Activated B cell treated with CpG ODN at 0.5 μM for 24 hours (primary cell): ENCODE measurements around the gene DAND5. TPM values are rescaled to one million over a fixed set of nuclear protein-coding genes. Genes with fewer than 3 reads are reported as not detected.

ENCODE experiments used
- ATAC-seq: fragments of 200-7000 bp; cut with Tn5 transposase; one replicate; pipeline ENCODE4 v1.10.0; 2021; ENCODE audit warnings: low read depth, mild to moderate bottlenecking, moderate library complexity
- CTCF ChIA-PET: fragments of 350-600 bp; sonication (Branson Sonifier 250); formaldehyde crosslinking; loops from one replicate; lab custom pipeline; 2021; ENCODE audit warnings: antibody characterized with exemption; lab: Charles Lee
- POLR2A ChIA-PET: fragments of 350-600 bp; sonication (Branson Sonifier 250); formaldehyde crosslinking; loops from one replicate; lab custom pipeline; 2021; ENCODE audit warnings: antibody characterized with exemption; lab: Charles Lee
- DNase-seq: peaks from one replicate; pipeline ENCODE4 v3.0.0; 2022
- H3K27ac Mint-ChIP-seq: one replicate; pipeline ENCODE4 v1.8.0; 2020; ENCODE audit warnings: mixed read lengths
- H3K27me3 Mint-ChIP-seq: one replicate; pipeline ENCODE4 v1.8.0; 2021; ENCODE audit warnings: mixed read lengths
- H3K36me3 Mint-ChIP-seq: one replicate; pipeline ENCODE4 v1.8.0; 2021; ENCODE audit warnings: low read depth, mixed read lengths
- H3K4me1 Mint-ChIP-seq: one replicate; pipeline ENCODE4 v1.8.0; 2021; ENCODE audit warnings: mixed read lengths
- H3K4me3 Mint-ChIP-seq: one replicate; pipeline ENCODE4 v1.8.0; 2020; ENCODE audit warnings: mild to moderate bottlenecking, mixed read lengths
- H3K9me3 Mint-ChIP-seq: one replicate; pipeline ENCODE4 v1.8.0; 2020; ENCODE audit warnings: mixed read lengths
- intact Hi-C: fragments of 100-400 bp; cut with micrococcal nuclease; formaldehyde crosslinking; loops from one replicate; pipeline ENCODE4 v1.15.1; 2024
- total RNA-seq: library from RNA; stranded (reverse); gene quantifications from 2 replicates; pipeline ENCODE4 v1.2.3, GENCODE V29; 2022
- TF ChIP-seq, protein P1 (sequence below): fragments of 200-600 bp; IDR thresholded peaks from one replicate; pipeline ENCODE4 v1.8.0; 2022; ENCODE audit warnings: antibody characterized with exemption, mild to moderate bottlenecking

DAND5 gene
- total RNA-seq, 1 donor from 2014 or later = not detected

DNA sequence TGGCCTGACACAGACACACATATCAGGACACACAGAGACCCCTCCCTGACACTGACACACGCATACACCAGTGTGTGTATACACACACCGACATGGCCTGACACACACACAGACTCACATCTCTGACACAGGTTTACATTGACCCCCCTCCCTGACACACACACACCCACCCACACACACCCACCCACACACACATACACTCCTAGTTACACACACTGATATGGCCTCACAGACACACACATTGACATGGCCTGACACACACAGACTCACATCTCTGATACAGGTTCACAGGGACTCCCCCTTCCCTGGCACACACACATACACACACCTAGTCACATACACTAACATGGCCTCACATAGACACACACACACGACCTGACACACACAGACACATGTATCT lies 21.5 kb downstream of the DAND5 start:
- H3K27me3 Mint-ChIP-seq = peaks cover 8% of the 10 kb centered on the region

GRCh38 chr19:12991296-12991695 lies 21.9 kb downstream of the DAND5 start:
- no peak for ATAC-seq
- peaks cover 8% of the 10 kb centered on the region for H3K4me1 Mint-ChIP-seq
- H3K27ac Mint-ChIP-seq = no peak overlapping the region
- POLR2A ChIA-PET = interaction anchor here (0.7 kb wide), 1 partner anchor 172 kb away, joined by 3 read pairs; no protein-coding TSS in a partner anchor
- CTCF ChIA-PET = interaction anchor here (0.8 kb wide), 1 partner anchor 103 kb away, joined by 4 read pairs; no protein-coding TSS in a partner anchor
- TF ChIP-seq, protein P1, sequence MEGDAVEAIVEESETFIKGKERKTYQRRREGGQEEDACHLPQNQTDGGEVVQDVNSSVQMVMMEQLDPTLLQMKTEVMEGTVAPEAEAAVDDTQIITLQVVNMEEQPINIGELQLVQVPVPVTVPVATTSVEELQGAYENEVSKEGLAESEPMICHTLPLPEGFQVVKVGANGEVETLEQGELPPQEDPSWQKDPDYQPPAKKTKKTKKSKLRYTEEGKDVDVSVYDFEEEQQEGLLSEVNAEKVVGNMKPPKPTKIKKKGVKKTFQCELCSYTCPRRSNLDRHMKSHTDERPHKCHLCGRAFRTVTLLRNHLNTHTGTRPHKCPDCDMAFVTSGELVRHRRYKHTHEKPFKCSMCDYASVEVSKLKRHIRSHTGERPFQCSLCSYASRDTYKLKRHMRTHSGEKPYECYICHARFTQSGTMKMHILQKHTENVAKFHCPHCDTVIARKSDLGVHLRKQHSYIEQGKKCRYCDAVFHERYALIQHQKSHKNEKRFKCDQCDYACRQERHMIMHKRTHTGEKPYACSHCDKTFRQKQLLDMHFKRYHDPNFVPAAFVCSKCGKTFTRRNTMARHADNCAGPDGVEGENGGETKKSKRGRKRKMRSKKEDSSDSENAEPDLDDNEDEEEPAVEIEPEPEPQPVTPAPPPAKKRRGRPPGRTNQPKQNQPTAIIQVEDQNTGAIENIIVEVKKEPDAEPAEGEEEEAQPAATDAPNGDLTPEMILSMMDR = no peak
- DNase-seq = no peak
- intact Hi-C loops = no loop called here
- H3K27me3 Mint-ChIP-seq = peaks cover 9% of the 10 kb centered on the region
- H3K9me3 Mint-ChIP-seq = no peaks in the 10 kb centered on the region
- no peak overlapping the region for H3K4me3 Mint-ChIP-seq
- H3K36me3 Mint-ChIP-seq = peaks cover 4% of the 10 kb centered on the region

More for the DNA sequence above, 21.5 kb downstream of the DAND5 start:
- Mint-ChIP-seq H3K4me1 (peaks cover 5% of the 10 kb centered on the region), H3K36me3 (peaks cover 4% of the 10 kb centered on the region), H3K27ac (no peak overlapping the region), H3K9me3 (no peaks in the 10 kb centered on the region), H3K4me3 (no peak overlapping the region)
- intact Hi-C loops = no loop called here
- ATAC-seq (no peak), DNase-seq (no peak)
- TF ChIP-seq, protein P1 = no peak
- CTCF ChIA-PET = no interaction called here
- POLR2A ChIA-PET = no interaction called here

GRCh38 chr19:12992729-12993128 lies 23.4 kb downstream of the DAND5 start:
- DNase-seq (no peak), ATAC-seq (no peak)
- H3K36me3 Mint-ChIP-seq = peaks cover 4% of the 10 kb centered on the region
- TF ChIP-seq, protein P1 = no peak
- H3K27ac Mint-ChIP-seq = no peak overlapping the region
- H3K27me3 Mint-ChIP-seq = peaks cover 7% of the 10 kb centered on the region
- no peak overlapping the region for H3K4me3 Mint-ChIP-seq
- CTCF ChIA-PET = no interaction called here
- POLR2A ChIA-PET = no interaction called here
- no peaks in the 10 kb centered on the region for H3K9me3 Mint-ChIP-seq
- H3K4me1 Mint-ChIP-seq = peaks cover 8% of the 10 kb centered on the region
- intact Hi-C loops = no loop called here

GRCh38 chr19:12993562-12993961 lies 24.2 kb downstream of the DAND5 start:
- H3K4me1 Mint-ChIP-seq = peaks cover 8% of the 10 kb centered on the region
- H3K27ac Mint-ChIP-seq = no peak overlapping the region
- intact Hi-C loops = no loop called here
- peaks cover 12% of the 10 kb centered on the region for H3K27me3 Mint-ChIP-seq
- DNase-seq (no peak), ATAC-seq (no peak)
- H3K36me3 Mint-ChIP-seq = peaks cover 4% of the 10 kb centered on the region
- TF ChIP-seq, protein P1 = no peak
- no peak overlapping the region for H3K4me3 Mint-ChIP-seq
- H3K9me3 Mint-ChIP-seq = no peaks in the 10 kb centered on the region
- POLR2A ChIA-PET = no interaction called here
- CTCF ChIA-PET = no interaction called here

DNA sequence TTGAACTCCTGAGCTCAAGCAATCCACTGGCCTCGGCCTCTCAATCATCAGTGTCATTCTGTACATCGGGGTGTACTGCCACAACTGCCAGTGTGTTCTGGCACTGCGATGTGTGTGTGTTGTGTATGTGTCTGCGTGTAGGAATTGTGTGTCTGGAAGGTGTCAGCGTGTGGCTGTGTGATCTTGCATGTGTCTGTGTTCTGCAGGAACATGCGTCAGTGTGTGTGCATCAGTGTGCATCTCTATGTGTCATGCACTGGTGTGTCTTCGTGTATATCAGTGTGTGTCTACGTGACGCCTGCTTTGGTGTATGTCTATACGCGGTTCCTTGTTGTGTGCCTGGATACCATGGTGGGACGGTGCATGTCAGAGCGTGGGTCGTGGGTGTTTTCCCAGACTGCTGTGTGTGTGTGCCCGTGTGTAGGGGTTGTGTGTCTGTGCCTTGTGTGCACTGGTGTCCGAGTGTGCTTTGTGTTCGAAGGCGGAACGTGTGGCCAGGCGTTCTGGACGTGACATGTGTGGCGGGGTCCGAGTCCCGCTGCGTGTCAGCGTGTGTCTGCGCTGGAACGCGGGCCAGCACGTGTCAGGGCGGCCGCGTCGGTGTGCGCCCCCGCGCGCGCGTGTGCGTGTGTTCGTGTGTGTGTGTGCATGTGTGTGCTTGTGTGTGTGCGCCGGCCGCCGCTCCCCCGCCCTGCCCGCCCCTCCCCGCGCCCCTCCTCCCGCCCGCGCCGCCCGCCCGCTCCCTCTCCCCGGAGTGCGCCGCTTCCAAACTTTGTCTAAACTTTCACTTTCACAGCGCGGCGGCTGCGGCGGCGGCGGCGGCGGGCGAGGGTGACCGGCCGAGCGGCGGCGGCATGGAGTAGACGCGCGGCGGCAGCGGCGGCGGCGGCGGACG lies 25.6 kb downstream of the DAND5 start, which contains the start of gene NFIX:
Gene NFIX (plus strand): TSS at position 775 of the 895 bp plus-strand sequence. CDS start 363 bp downstream, outside the sequence.
- H3K4me3 Mint-ChIP-seq = peak within 1 kb of the TSS; percentile 83
- H3K4me1 Mint-ChIP-seq = peaks cover 8% of the 10 kb centered on the region
- POLR2A ChIA-PET = interaction anchor here (0.5 kb wide), 1 partner anchor 73 kb away, joined by 5 read pairs; no protein-coding TSS in a partner anchor
- H3K27ac Mint-ChIP-seq = peak within 1 kb of the TSS; percentile 10
- DNase-seq (peak; percentile 53), ATAC-seq (peak; percentile 61)
- intact Hi-C loops = loop anchor here (1.0 kb wide), 1 partner anchor 18 kb away; no protein-coding TSS in a partner anchor
- CTCF ChIA-PET = interaction anchor here (1.2 kb wide), 1 partner anchor 99 kb away, joined by 3 read pairs; no protein-coding TSS in a partner anchor
- TF ChIP-seq, protein P1 = no peak
- H3K27me3 Mint-ChIP-seq = peaks cover 15% of the 10 kb centered on the region
- H3K36me3 Mint-ChIP-seq = peaks cover 4% of the 10 kb centered on the region
- no peaks in the 10 kb centered on the region for H3K9me3 Mint-ChIP-seq
